DOHH2 (cell line): ENCODE measurements around the gene SEC61B.

ENCODE experiments used
- H3F3A ChIP-seq: fragments of 200-600 bp; sonication (generic), shearing (Covaris generic); 2 replicates; pipeline ENCODE4 v1.6.0; 2016; ENCODE audit warnings: antibody characterized with exemption, mild to moderate bottlenecking; ENCODE audit not compliant: control insufficient read depth, insufficient read depth
- H3K27ac ChIP-seq: fragments of 200-600 bp; sonication (generic); 2 replicates; pipeline ENCODE4 v1.5.1; 2014; ENCODE audit warnings: low read depth, mild to moderate bottlenecking, low read length, moderate library complexity
- H3K27me3 ChIP-seq: fragments of 200-600 bp; sonication (generic); 2 replicates; pipeline ENCODE4 v1.6.1; 2014; ENCODE audit warnings: mild to moderate bottlenecking, low read length, mixed read lengths; ENCODE audit not compliant: control insufficient read depth
- H3K36me3 ChIP-seq: fragments of 200-600 bp; sonication (generic); 2 replicates; pipeline ENCODE4 v1.6.1; 2014; ENCODE audit warnings: mild to moderate bottlenecking, low read length, moderate library complexity, mixed read lengths; ENCODE audit not compliant: control insufficient read depth
- H3K4me1 ChIP-seq: fragments of 200-600 bp; sonication (generic); 2 replicates; pipeline ENCODE4 v1.6.1; 2014; ENCODE audit warnings: mild to moderate bottlenecking, low read length, mixed read lengths; ENCODE audit not compliant: control insufficient read depth
- H3K4me2 ChIP-seq: fragments of 200-600 bp; sonication (generic); 2 replicates; pipeline ENCODE4 v1.6.0; 2014; ENCODE audit warnings: mild to moderate bottlenecking, low read length, moderate library complexity
- H3K4me3 ChIP-seq: fragments of 200-600 bp; sonication (generic); 2 replicates; pipeline ENCODE4 v1.5.1; 2014; ENCODE audit warnings: mild to moderate bottlenecking, low read length, mixed read lengths
- H3K79me2 ChIP-seq: fragments of 200-600 bp; sonication (generic); 2 replicates; pipeline ENCODE4 v1.6.1; 2014; ENCODE audit warnings: mild to moderate bottlenecking, low read length, mixed read lengths; ENCODE audit not compliant: control insufficient read depth
- H3K9me2 ChIP-seq: fragments of 200-600 bp; sonication (generic); replicated peaks from 2 replicates; pipeline ENCODE4 v1.6.1; 2014; ENCODE audit warnings: mild to moderate bottlenecking, low read length, mixed read lengths; ENCODE audit not compliant: control insufficient read depth
- H3K9me3 ChIP-seq: fragments of 200-600 bp; sonication (generic); 2 replicates; pipeline ENCODE4 v1.6.1; 2014; ENCODE audit warnings: antibody characterized with exemption, low read length, mixed read lengths; ENCODE audit not compliant: control insufficient read depth, insufficient read depth
- H4K20me1 ChIP-seq: fragments of 200-600 bp; sonication (generic); 2 replicates; pipeline ENCODE4 v1.6.0; 2014; ENCODE audit warnings: low read depth, mild to moderate bottlenecking, antibody characterized with exemption, low read length, moderate library complexity; ENCODE audit not compliant: control insufficient read depth, insufficient read depth
- EZH2phosphoT487 ChIP-seq: fragments of 200-600 bp; sonication (generic); IDR thresholded peaks from 2 replicates; pipeline ENCODE4 v1.6.1; 2017; ENCODE audit warnings: borderline replicate concordance, mild to moderate bottlenecking, antibody characterized with exemption, low read length, moderate library complexity, mixed read lengths
- TF ChIP-seq, protein P1 (sequence below): fragments of 200-600 bp; sonication (generic); IDR thresholded peaks from one replicate; pipeline ENCODE4 v1.5.1; 2014; ENCODE audit warnings: antibody characterized with exemption, mild to moderate bottlenecking, low read depth, low read length; ENCODE audit not compliant: poor library complexity, severe bottlenecking

SEC61B gene

DNA sequence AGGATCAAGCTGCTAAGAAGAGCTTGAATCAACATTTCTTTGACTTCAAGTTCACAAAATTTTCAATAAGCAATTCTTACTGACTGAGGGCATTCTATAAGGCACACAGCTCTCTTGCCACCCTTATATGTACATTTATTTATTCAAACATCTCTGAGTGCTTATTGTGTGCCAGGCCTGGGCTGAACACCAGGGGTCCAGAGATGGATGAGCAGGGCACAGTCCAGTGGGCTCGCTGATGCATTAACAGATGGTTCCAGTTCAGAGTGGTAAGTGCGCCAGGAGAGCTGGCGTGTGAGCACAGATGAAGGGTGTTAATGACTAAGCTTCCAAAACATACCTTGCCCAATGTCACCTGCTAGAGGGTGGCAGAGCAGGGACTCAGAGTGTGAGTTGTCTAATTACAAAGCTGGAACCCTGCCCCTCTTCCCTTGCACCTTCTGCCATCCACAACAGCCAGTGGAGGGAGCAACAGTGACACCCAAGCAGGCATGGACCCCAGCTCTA is 24.9 kb upstream of the SEC61B start:
- Histone ChIP-seq H4K20me1 (no peaks in the 10 kb centered on the region), H3K9me2 (no peaks in the 10 kb centered on the region), H3K4me2 (no peak overlapping the region), H3K4me3 (no peak overlapping the region), H3K4me1 (peaks cover 7% of the 10 kb centered on the region), H3K27ac (no peak overlapping the region), H3F3A (no peaks in the 10 kb centered on the region), H3K36me3 (no peaks in the 10 kb centered on the region), H3K27me3 (peaks cover 21% of the 10 kb centered on the region), H3K9me3 (no peaks in the 10 kb centered on the region), H3K79me2 (no peaks in the 10 kb centered on the region)
- TF ChIP-seq EZH2phosphoT487, result no peak
- TF ChIP-seq, protein P1, sequence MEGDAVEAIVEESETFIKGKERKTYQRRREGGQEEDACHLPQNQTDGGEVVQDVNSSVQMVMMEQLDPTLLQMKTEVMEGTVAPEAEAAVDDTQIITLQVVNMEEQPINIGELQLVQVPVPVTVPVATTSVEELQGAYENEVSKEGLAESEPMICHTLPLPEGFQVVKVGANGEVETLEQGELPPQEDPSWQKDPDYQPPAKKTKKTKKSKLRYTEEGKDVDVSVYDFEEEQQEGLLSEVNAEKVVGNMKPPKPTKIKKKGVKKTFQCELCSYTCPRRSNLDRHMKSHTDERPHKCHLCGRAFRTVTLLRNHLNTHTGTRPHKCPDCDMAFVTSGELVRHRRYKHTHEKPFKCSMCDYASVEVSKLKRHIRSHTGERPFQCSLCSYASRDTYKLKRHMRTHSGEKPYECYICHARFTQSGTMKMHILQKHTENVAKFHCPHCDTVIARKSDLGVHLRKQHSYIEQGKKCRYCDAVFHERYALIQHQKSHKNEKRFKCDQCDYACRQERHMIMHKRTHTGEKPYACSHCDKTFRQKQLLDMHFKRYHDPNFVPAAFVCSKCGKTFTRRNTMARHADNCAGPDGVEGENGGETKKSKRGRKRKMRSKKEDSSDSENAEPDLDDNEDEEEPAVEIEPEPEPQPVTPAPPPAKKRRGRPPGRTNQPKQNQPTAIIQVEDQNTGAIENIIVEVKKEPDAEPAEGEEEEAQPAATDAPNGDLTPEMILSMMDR, result no peak

GRCh38 chr9:99197987-99198386 is 24.1 kb upstream of the SEC61B start:
- no peaks in the 10 kb centered on the region for H3K79me2 ChIP-seq
- H4K20me1 ChIP-seq, result no peaks in the 10 kb centered on the region
- H3K9me3 ChIP-seq, result no peaks in the 10 kb centered on the region
- no peak for TF ChIP-seq EZH2phosphoT487
- TF ChIP-seq, protein P1, result no peak
- H3F3A ChIP-seq, result no peaks in the 10 kb centered on the region
- no peak overlapping the region for H3K4me2 ChIP-seq
- no peaks in the 10 kb centered on the region for H3K36me3 ChIP-seq
- no peaks in the 10 kb centered on the region for H3K9me2 ChIP-seq
- H3K4me1 ChIP-seq, result peaks cover 7% of the 10 kb centered on the region
- no peak overlapping the region for H3K27ac ChIP-seq
- H3K4me3 ChIP-seq, result no peak overlapping the region
- H3K27me3 ChIP-seq, result peaks cover 18% of the 10 kb centered on the region

DNA sequence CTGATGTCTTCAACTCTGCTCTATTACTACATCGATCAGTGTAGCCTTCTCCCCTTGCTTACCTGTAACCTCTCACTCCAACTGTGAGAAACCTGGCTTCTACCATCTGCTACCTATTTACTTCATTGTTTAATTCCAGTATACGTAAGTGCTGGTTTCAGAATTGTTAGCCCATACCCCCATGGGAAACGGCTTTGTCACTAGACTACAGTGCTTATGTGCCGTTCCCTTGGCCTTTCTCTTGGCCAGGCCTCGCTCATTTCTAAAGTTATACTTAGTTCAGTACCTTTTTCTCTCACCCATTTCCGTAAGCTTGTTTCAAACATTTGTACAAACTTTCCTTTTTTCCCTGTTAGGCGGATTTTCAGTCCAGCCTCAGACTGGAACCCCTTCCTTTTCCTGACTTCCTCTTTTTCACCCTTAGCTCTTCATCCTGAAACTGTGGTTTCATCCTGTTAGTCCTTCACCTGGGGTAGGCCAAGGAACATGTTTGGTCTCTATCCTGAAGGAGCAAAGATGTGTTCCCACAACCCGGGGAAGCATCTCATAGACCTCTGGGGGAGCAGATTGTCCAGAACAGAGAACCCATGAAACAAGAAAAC is 22.0 kb upstream of the SEC61B start:
- no peaks in the 10 kb centered on the region for H3K9me2 ChIP-seq
- peaks cover 7% of the 10 kb centered on the region for H3K4me1 ChIP-seq
- no peaks in the 10 kb centered on the region for H3K9me3 ChIP-seq
- TF ChIP-seq, protein P1, result no peak
- TF ChIP-seq EZH2phosphoT487, result no peak
- no peaks in the 10 kb centered on the region for H3K79me2 ChIP-seq
- no peak overlapping the region for H3K4me2 ChIP-seq
- no peaks in the 10 kb centered on the region for H3F3A ChIP-seq
- H3K27me3 ChIP-seq, result peaks cover 6% of the 10 kb centered on the region
- no peaks in the 10 kb centered on the region for H4K20me1 ChIP-seq
- H3K27ac ChIP-seq, result no peak overlapping the region
- H3K4me3 ChIP-seq, result no peak overlapping the region
- H3K36me3 ChIP-seq, result no peaks in the 10 kb centered on the region
